HG03097 (cell line): ENCODE data around the gene FOXK2.
"Not testable (repeated sequence)": the region's sequence is repeated elsewhere in the genome, so short reads cannot be mapped to it uniquely, and the experiment has no call there.

Experiments used
- ATAC-seq: cut with Tn5 transposase; IDR thresholded peaks from one replicate; pipeline ENCODE4 v1.9.1; 2021; ENCODE audit not compliant: unreplicated experiment, low FRiP score

The FOXK2 gene

GRCh38 chr17:82561429-82562035, 42.0 kb downstream of the FOXK2 start:
- ATAC-seq: no peak

- ATAC-seq: not testable (repeated sequence)
Observed at GRCh38 chr17:82562718-82563220, 43.2 kb downstream of the FOXK2 start.

GRCh38 chr17:82563318-82563717, 43.8 kb downstream of the FOXK2 start:
- ATAC-seq: no peak

GRCh38 chr17:82563745-82564144, 44.2 kb downstream of the FOXK2 start:
- ATAC-seq: not testable (repeated sequence)

GRCh38 chr17:82564241-82564640, 44.7 kb downstream of the FOXK2 start:
- no peak for ATAC-seq

- no peak for ATAC-seq
Observed at GRCh38 chr17:82565551-82565950, 46.0 kb downstream of the FOXK2 start.

- ATAC-seq: no peak
Observed at GRCh38 chr17:82566129-82566960, 46.8 kb downstream of the FOXK2 start.

GRCh38 chr17:82567286-82567685, 47.8 kb downstream of the FOXK2 start:
- ATAC-seq: no peak

GRCh38 chr17:82568997-82569393, 49.5 kb downstream of the FOXK2 start:
- no peak for ATAC-seq

GRCh38 chr17:82569621-82570020, 50.1 kb downstream of the FOXK2 start:
- no peak for ATAC-seq

- no peak for ATAC-seq
Observed at GRCh38 chr17:82570277-82570676, 50.7 kb downstream of the FOXK2 start.

- no peak for ATAC-seq
Observed at GRCh38 chr17:82571855-82572254, 52.3 kb downstream of the FOXK2 start.

GRCh38 chr17:82574041-82574440, 54.5 kb downstream of the FOXK2 start:
- no peak for ATAC-seq

GRCh38 chr17:82575581-82576221, 56.2 kb downstream of the FOXK2 start:
- not testable (repeated sequence) for ATAC-seq

GRCh38 chr17:82577300-82577699, 57.8 kb downstream of the FOXK2 start:
- no peak for ATAC-seq

- not testable (repeated sequence) for ATAC-seq
Observed at GRCh38 chr17:82579969-82580368, 60.4 kb downstream of the FOXK2 start.

- no peak for ATAC-seq
Observed at GRCh38 chr17:82582213-82582612, 62.7 kb downstream of the FOXK2 start.

GRCh38 chr17:82582709-82583108, 63.2 kb downstream of the FOXK2 start:
- no peak for ATAC-seq

- no peak for ATAC-seq
Observed at GRCh38 chr17:82583720-82584234, 64.2 kb downstream of the FOXK2 start.

GRCh38 chr17:82585935-82586575, 66.5 kb downstream of the FOXK2 start:
- ATAC-seq: not testable (repeated sequence)
